AG04450 (cell line): Measurements from ENCODE around the gene GPR183. TPM values are rescaled to one million over a fixed set of nuclear protein-coding genes. Genes with fewer than 3 reads are reported as not detected.

Source experiments
- CTCF ChIA-PET: fragments of 300-600, 350-600 bp; formaldehyde crosslinking; extraction: SDS; loops from one replicate; lab custom pipeline; 2022; ENCODE audit warnings: antibody characterized with exemption, inconsistent platforms; lab: Charles Lee
- POLR2A ChIA-PET: fragments of 350-600 bp; formaldehyde crosslinking; extraction: SDS; loops from one replicate; lab custom pipeline; 2021; ENCODE audit warnings: antibody characterized with exemption, inconsistent platforms; lab: Yijun Ruan, JAX
- DNase-seq: peaks from one replicate; pipeline ENCODE4 v3.0.0-alpha.2; 2011; ENCODE audit warnings: low read depth, low spot score
- H3K27ac ChIP-seq: one replicate; pipeline ENCODE4 v1.5.1; 2012; ENCODE audit warnings: low read depth, low read length, control low read depth
- H3K27me3 ChIP-seq: one replicate; pipeline ENCODE4 v1.6.0; 2012; ENCODE audit warnings: low read length; ENCODE audit not compliant: control insufficient read depth, insufficient read depth
- H3K4me3 ChIP-seq: 2 replicates; pipeline ENCODE4 v1.5.1; 2011; ENCODE audit warnings: mild to moderate bottlenecking, low read depth, low read length, control low read depth
- H3K9me3 ChIP-seq: 2 replicates; pipeline ENCODE4 v1.5.1; 2012; ENCODE audit warnings: low read length; ENCODE audit not compliant: control insufficient read depth, insufficient read depth
- polyA plus RNA-seq: library from polyadenylated mRNA; depleted of rRNA; stranded (reverse); fragments of >200 nt; gene quantifications from 2 replicates; pipeline ENCODE4 v1.2.3, GENCODE V29; 2011
- TF ChIP-seq, protein P1 (sequence below): IDR thresholded peaks from 2 replicates; pipeline ENCODE4 v1.5.1; 2011; ENCODE audit warnings: low read depth, low read length, control low read depth, inconsistent platforms

The GPR183 gene
- polyA plus RNA-seq, 1 experiment: 0.06 TPM

- no peaks in the 10 kb centered on the region for H3K9me3 ChIP-seq
- POLR2A ChIA-PET: no interaction called here
- H3K4me3 ChIP-seq: no peak overlapping the region
- CTCF ChIA-PET: interaction anchor here (0.6 to 4.0 kb wide), 4 partner anchors 7 to 159 kb away, joined by 3 to 33 read pairs (median 12); no protein-coding TSS in a partner anchor
- no peaks in the 10 kb centered on the region for H3K27me3 ChIP-seq
- no peak for DNase-seq
- no peak overlapping the region for H3K27ac ChIP-seq
- TF ChIP-seq, protein P1, sequence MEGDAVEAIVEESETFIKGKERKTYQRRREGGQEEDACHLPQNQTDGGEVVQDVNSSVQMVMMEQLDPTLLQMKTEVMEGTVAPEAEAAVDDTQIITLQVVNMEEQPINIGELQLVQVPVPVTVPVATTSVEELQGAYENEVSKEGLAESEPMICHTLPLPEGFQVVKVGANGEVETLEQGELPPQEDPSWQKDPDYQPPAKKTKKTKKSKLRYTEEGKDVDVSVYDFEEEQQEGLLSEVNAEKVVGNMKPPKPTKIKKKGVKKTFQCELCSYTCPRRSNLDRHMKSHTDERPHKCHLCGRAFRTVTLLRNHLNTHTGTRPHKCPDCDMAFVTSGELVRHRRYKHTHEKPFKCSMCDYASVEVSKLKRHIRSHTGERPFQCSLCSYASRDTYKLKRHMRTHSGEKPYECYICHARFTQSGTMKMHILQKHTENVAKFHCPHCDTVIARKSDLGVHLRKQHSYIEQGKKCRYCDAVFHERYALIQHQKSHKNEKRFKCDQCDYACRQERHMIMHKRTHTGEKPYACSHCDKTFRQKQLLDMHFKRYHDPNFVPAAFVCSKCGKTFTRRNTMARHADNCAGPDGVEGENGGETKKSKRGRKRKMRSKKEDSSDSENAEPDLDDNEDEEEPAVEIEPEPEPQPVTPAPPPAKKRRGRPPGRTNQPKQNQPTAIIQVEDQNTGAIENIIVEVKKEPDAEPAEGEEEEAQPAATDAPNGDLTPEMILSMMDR: no peak
Observed at GRCh38 chr13:99277629-99278028, 29.6 kb downstream of the GPR183 start.

DNA sequence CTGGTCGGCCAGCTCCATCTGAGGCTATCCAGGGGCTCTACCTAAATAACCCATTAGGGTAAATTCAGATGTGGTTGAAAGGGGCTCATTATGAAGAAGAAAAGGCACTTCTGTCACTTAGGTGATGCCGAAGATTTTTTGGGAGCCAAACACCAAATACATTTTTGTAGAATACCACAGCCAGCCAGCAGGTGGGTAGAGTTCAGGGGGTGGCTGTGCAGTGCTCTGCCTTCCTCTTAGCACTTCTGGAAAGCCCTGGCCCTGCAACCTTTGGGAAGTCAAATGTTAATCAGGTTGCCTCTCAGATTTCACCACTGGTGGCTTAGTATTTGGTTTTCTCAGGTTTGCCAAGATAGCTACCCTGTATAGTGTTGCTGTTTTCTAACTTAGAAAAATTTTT is 30.5 kb downstream of the GPR183 start:
- CTCF ChIA-PET: interaction anchor here (15.0 kb wide), 1 partner anchor 162 kb away, joined by 767 read pairs; no protein-coding TSS in a partner anchor
- TF ChIP-seq, protein P1: no peak

GRCh38 chr13:99275093-99275469 is 32.1 kb downstream of the GPR183 start:
- DNase-seq: no peak
- Histone ChIP-seq H3K4me3 (no peak overlapping the region), H3K27ac (no peak overlapping the region), H3K9me3 (no peaks in the 10 kb centered on the region), H3K27me3 (no peaks in the 10 kb centered on the region)
- TF ChIP-seq, protein P1: no peak
- CTCF ChIA-PET: interaction anchor here (1.0 to 15.0 kb wide), 3 partner anchors 9 to 163 kb away, joined by 4 to 767 read pairs (median 5); no protein-coding TSS in a partner anchor
- POLR2A ChIA-PET: no interaction called here

More for the DNA sequence above, 30.5 kb downstream of the GPR183 start:
- Histone ChIP-seq H3K9me3 (no peaks in the 10 kb centered on the region), H3K27me3 (no peaks in the 10 kb centered on the region), H3K27ac (no peak overlapping the region), H3K4me3 (no peak overlapping the region)
- POLR2A ChIA-PET: no interaction called here
- no peak for DNase-seq

- DNase-seq: no peak
- ChIA-PET POLR2A (no interaction called here), CTCF (interaction anchor here (15.0 kb wide), 1 partner anchor 165 kb away, joined by 767 read pairs; no protein-coding TSS in a partner anchor)
- no peak overlapping the region for H3K4me3 ChIP-seq
- H3K9me3 ChIP-seq: no peaks in the 10 kb centered on the region
- H3K27me3 ChIP-seq: no peaks in the 10 kb centered on the region
- TF ChIP-seq, protein P1: no peak
- no peak overlapping the region for H3K27ac ChIP-seq
Observed at GRCh38 chr13:99273128-99273527, 34.1 kb downstream of the GPR183 start.

DNA sequence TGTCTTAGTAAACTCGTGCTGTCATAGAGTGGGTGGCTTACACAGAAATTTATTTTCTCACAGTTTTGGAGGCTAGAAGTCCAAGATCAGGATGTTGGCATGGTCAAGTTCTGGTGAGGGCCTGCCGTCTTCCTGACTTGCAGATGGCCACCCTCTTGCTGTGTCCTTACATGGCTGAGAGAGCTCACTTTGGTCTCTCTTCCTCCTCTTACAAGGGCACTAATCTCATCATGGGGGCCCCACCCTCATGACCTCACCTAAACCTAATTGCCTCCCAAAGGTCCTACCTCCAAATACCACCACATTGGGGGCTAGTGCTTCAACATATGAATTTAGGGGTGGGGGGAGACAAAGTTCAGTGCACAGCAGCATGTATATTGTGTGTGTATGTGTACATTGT is 34.7 kb downstream of the GPR183 start:
- TF ChIP-seq, protein P1: no peak
- H3K27ac ChIP-seq: no peak overlapping the region
- ChIA-PET CTCF (interaction anchor here (3.9 to 15.0 kb wide), 2 partner anchors 166 to 234 kb away, joined by 25 to 767 read pairs; no protein-coding TSS in a partner anchor), POLR2A (no interaction called here)
- no peak for DNase-seq
- no peak overlapping the region for H3K4me3 ChIP-seq
- no peaks in the 10 kb centered on the region for H3K9me3 ChIP-seq
- H3K27me3 ChIP-seq: no peaks in the 10 kb centered on the region
